CD4-positive, CD25-positive, alpha-beta regulatory T cell (primary cell): ENCODE data around the gene RACK1. TPM values are rescaled to one million over a fixed set of nuclear protein-coding genes. Genes with fewer than 3 reads are reported as not detected.

ENCODE experiments used
- ATAC-seq, 2 donors: fragments of 150-1000 bp; cut with Tn5 transposase; one replicate each; pipeline ENCODE4 v1.10.0; 2021; ENCODE audit warnings: low read depth in 2 of 2, moderate number of reproducible peaks in 2 of 2, moderate library complexity in 1 of 2
- DNase-seq, 3 donors: peaks; one replicate each; pipeline versions ENCODE4 v3.0.0 to v3.0.0-alpha.2; 2012 to 2022; ENCODE audit warnings: mixed read lengths in 1 of 3
- H3K27ac ChIP-seq: one replicate; pipeline ENCODE4 v1.7.0; 2013; ENCODE audit warnings: mild to moderate bottlenecking, low read length; ENCODE audit not compliant: insufficient read depth, poor library complexity, severe bottlenecking
- H3K27me3 ChIP-seq: one replicate; pipeline ENCODE4 v1.7.0; 2013; ENCODE audit warnings: low read length; ENCODE audit not compliant: control insufficient read depth, insufficient read depth
- H3K36me3 ChIP-seq: one replicate; pipeline ENCODE4 v1.7.0; 2013; ENCODE audit warnings: mild to moderate bottlenecking, low read length, moderate library complexity; ENCODE audit not compliant: control insufficient read depth, insufficient read depth
- H3K4me1 ChIP-seq: 2 replicates; pipeline ENCODE4 v1.7.0; 2013; ENCODE audit warnings: mild to moderate bottlenecking, low read length; ENCODE audit not compliant: insufficient read depth, control insufficient read depth, poor library complexity, severe bottlenecking
- H3K4me3 ChIP-seq: one replicate; pipeline ENCODE4 v1.7.0; 2013; ENCODE audit warnings: low read depth, mild to moderate bottlenecking, low read length, moderate library complexity
- H3K9me3 ChIP-seq, 2 experiments: 1 replicate in 1 of 2; 2 replicates in 1 of 2; pipeline ENCODE4 v1.7.0; 2013; ENCODE audit warnings: low read length in 2 of 2, mild to moderate bottlenecking in 1 of 2, moderate library complexity in 1 of 2; ENCODE audit not compliant: control insufficient read depth in 2 of 2
- H3K27ac Mint-ChIP-seq, 3 donors: one replicate each; pipeline ENCODE4 v1.8.0; 2020 to 2022; ENCODE audit warnings: mild to moderate bottlenecking in 3 of 3, mixed read lengths in 3 of 3, moderate library complexity in 2 of 3
- H3K27me3 Mint-ChIP-seq: one replicate; pipeline ENCODE4 v1.8.0; 2022; ENCODE audit warnings: mild to moderate bottlenecking, mixed read lengths
- H3K36me3 Mint-ChIP-seq: one replicate; pipeline ENCODE4 v1.8.0; 2020; ENCODE audit warnings: mixed read lengths
- H3K4me1 Mint-ChIP-seq, 4 donors: one replicate each; pipeline ENCODE4 v1.8.0; 2020 to 2022; ENCODE audit warnings: mixed read lengths in 4 of 4, mild to moderate bottlenecking in 1 of 4
- H3K4me3 Mint-ChIP-seq, 4 donors: one replicate each; pipeline ENCODE4 v1.8.0; 2020 to 2022; ENCODE audit warnings: mild to moderate bottlenecking in 4 of 4, mixed read lengths in 4 of 4, moderate library complexity in 3 of 4
- H3K9me3 Mint-ChIP-seq, 7 donors: one replicate each; pipeline ENCODE4 v1.8.0; 2020 to 2022; ENCODE audit warnings: mixed read lengths in 7 of 7, mild to moderate bottlenecking in 3 of 7, moderate library complexity in 2 of 7
- polyA plus RNA-seq, 4 donors: library from polyadenylated mRNA; unstranded; fragments of 300-500 nt; fragmentation: Illumina TruSeq; gene quantifications; one replicate each; pipeline ENCODE4 v1.2.3, GENCODE V29; 2021
- total RNA-seq: library from RNA; stranded (reverse); gene quantifications from one replicate; pipeline ENCODE4 v1.2.3, GENCODE V29; 2022

RACK1 gene
- total and polyA plus RNA-seq, 5 donors from 2014 or later: 1,838 to 2,760 (median 2,238) TPM

- H3K36me3 ChIP-seq: peaks cover 6% of the 10 kb centered on the region
- Mint-ChIP-seq H3K36me3 (peaks cover 7% of the 10 kb centered on the region), H3K27me3 (no peaks in the 10 kb centered on the region), H3K4me1 (peaks cover 0 to 14% (median 7%) of the 10 kb centered on the region in 4 donors), H3K27ac (peak overlapping the region in 1 of 3 donors; percentile 48), H3K9me3 (no peaks in the 10 kb centered on the region), H3K4me3 (no peak overlapping the region)
- peaks cover 10% of the 10 kb centered on the region for H3K4me1 ChIP-seq
- ATAC-seq (no peak), DNase-seq (no peak)
- H3K4me3 ChIP-seq: no peak overlapping the region
- H3K27me3 ChIP-seq: no peaks in the 10 kb centered on the region
- no peaks in the 10 kb centered on the region for H3K9me3 ChIP-seq
- no peak overlapping the region for H3K27ac ChIP-seq
Measured at GRCh38 chr5:181265092-181265671, 21.5 kb upstream of the RACK1 start.

DNA sequence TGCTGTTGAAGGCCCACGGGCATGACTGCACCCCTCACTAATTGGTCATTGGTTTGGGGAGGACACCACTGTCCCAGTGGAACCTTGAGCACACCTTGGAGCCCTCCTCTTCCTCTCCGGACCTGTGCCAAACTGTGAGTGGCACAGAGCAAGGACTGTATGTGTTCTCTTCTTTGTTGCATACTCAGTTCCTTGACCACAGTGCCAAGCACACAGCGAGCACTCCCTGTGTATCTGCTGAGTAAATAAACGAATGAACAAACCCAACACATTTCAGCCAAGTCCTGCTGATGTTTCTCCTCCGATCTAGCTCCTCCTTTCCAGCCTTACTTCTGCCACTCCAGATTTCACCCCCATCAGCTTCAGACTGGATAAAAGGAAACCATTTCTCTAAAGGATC, 19.9 kb upstream of the RACK1 start:
- Mint-ChIP-seq H3K9me3 (no peaks in the 10 kb centered on the region), H3K36me3 (peaks cover 7% of the 10 kb centered on the region), H3K27me3 (no peaks in the 10 kb centered on the region), H3K27ac (peak overlapping the region in 1 of 3 donors; percentile 57), H3K4me1 (peaks cover 0 to 30% (median 23%) of the 10 kb centered on the region in 4 donors), H3K4me3 (peak overlapping the region; percentile 16 to 100 (median 48))
- no peaks in the 10 kb centered on the region for H3K27me3 ChIP-seq
- DNase-seq (no peak), ATAC-seq (no peak)
- peaks cover 6% of the 10 kb centered on the region for H3K36me3 ChIP-seq
- no peaks in the 10 kb centered on the region for H3K9me3 ChIP-seq
- peaks cover 25% of the 10 kb centered on the region for H3K4me1 ChIP-seq
- no peak overlapping the region for H3K4me3 ChIP-seq
- no peak overlapping the region for H3K27ac ChIP-seq

DNA sequence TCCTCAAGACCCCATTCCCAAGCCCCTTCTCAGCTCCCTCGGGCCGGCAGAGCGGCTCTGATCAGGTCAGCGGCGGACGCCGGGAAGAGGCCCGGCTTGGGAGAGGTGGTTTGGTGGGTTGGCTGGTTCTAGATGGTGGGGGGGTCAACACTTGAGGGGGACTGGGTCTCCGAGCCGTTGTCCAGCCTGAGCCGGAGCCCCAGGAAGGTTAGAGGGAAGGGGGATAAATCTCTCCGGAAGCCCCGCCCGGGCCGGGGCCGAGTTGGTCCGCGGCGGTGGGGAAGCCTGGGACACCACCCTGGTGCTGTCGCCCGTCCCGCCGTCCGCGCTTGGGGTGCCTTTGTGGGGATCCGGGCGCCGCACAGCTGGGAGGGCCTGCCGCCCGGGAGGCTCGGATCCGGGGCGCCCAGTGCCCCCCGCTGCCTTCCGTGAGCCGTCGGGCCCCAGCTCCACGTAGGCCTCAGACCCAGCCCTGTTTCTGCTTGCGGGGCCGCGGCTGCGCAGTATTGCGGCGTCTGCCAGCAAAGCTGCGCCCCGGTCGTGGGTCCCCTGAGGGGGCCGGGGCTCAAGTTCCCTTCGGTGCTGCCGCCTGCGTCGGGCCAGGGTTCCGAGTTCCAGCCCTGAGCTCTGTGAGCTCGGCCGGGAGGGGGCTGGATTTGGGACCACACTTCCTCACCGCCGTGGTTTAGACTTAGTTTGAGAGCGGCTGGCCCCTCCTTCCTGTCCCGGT, 17.8 kb upstream of the RACK1 start:
- no peaks in the 10 kb centered on the region for H3K27me3 Mint-ChIP-seq
- H3K4me3 Mint-ChIP-seq: peak overlapping the region; percentile 97 to 100 (median 100)
- ATAC-seq (peak; percentile 55 to 60), DNase-seq (peak; percentile 73 to 87 (median 80))
- peaks cover 6% of the 10 kb centered on the region for H3K36me3 ChIP-seq
- H3K4me3 ChIP-seq: peak overlapping the region; percentile 97
- H3K9me3 ChIP-seq: no peaks in the 10 kb centered on the region
- peaks cover 47% of the 10 kb centered on the region for H3K4me1 ChIP-seq
- no peaks in the 10 kb centered on the region for H3K9me3 Mint-ChIP-seq
- H3K27me3 ChIP-seq: no peaks in the 10 kb centered on the region
- H3K4me1 Mint-ChIP-seq: peaks cover 11 to 50% (median 39%) of the 10 kb centered on the region in 4 donors
- peak overlapping the region; percentile 99 for H3K27ac ChIP-seq
- peak overlapping the region; percentile 95 to 100 (median 99) for H3K27ac Mint-ChIP-seq
- H3K36me3 Mint-ChIP-seq: peaks cover 14% of the 10 kb centered on the region

DNA sequence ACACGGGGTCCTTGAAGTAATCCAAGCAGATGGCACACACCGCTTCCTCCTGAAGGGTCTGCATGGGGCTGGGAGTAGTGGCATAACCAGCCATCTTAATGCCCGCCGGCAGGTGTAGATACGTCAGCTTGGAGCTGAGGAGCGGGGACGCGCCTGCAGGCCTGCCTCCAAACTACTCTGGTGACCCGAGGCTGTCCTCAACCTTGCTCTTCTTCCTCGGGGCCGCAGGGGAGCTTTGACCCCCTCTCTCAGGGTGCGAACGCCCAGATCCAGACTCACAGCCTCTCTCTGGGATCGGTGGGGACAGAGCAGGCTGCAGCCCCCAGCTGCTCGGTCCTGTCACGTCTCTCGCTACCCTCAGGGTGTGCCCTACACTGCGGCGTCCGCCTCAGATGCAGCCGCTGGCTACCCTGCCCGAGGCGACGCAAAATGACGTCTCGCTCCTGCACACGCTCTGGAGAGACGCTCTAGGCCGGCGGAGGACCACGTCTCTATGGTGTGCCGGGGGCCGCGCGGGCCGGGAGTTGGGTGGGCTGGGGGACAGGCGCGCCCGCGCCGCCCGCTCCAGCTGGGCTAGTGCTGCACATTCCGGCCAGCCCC, 17.1 kb upstream of the RACK1 start, which contains the start of gene TRIM52:
TSS of gene TRIM52 (minus strand) at position 424 of the 600 bp plus-strand sequence. CDS start at position 94, 330 bp downstream.
- H3K27me3 Mint-ChIP-seq: no peaks in the 10 kb centered on the region
- Histone ChIP-seq H3K27me3 (no peaks in the 10 kb centered on the region), H3K4me3 (peak within 1 kb of the TSS; percentile 97), H3K27ac (peak within 1 kb of the TSS; percentile 99), H3K4me1 (peaks cover 54% of the 10 kb centered on the region), H3K9me3 (no peaks in the 10 kb centered on the region), H3K36me3 (peaks cover 11% of the 10 kb centered on the region)
- peak; percentile 88 to 89 for ATAC-seq
- H3K27ac Mint-ChIP-seq: peak within 1 kb of the TSS; percentile 99 to 100 (median 99)
- peak; percentile 87 to 96 (median 92) for DNase-seq
- H3K9me3 Mint-ChIP-seq: no peaks in the 10 kb centered on the region
- peaks cover 14% of the 10 kb centered on the region for H3K36me3 Mint-ChIP-seq
- H3K4me3 Mint-ChIP-seq: peak within 1 kb of the TSS; percentile 97 to 100 (median 100)
- H3K4me1 Mint-ChIP-seq: peaks cover 14 to 56% (median 45%) of the 10 kb centered on the region in 4 donors

GRCh38 chr5:181259974-181260719, 16.4 kb upstream of the RACK1 start:
- Histone ChIP-seq H3K27ac (peak overlapping the region; percentile 99), H3K4me1 (peaks cover 59% of the 10 kb centered on the region), H3K9me3 (no peaks in the 10 kb centered on the region), H3K27me3 (no peaks in the 10 kb centered on the region), H3K4me3 (peak overlapping the region; percentile 97), H3K36me3 (peaks cover 17% of the 10 kb centered on the region)
- no peak for DNase-seq
- no peak for ATAC-seq
- peak overlapping the region; percentile 97 to 100 (median 100) for H3K4me3 Mint-ChIP-seq
- peaks cover 20 to 63% (median 52%) of the 10 kb centered on the region in 4 donors for H3K4me1 Mint-ChIP-seq
- H3K27ac Mint-ChIP-seq: peak overlapping the region; percentile 99 to 100 (median 99)
- H3K36me3 Mint-ChIP-seq: peaks cover 19% of the 10 kb centered on the region
- no peaks in the 10 kb centered on the region for H3K27me3 Mint-ChIP-seq
- H3K9me3 Mint-ChIP-seq: no peaks in the 10 kb centered on the region

GRCh38 chr5:181259283-181259682, 15.6 kb upstream of the RACK1 start:
- H3K36me3 ChIP-seq: peaks cover 23% of the 10 kb centered on the region
- H3K4me3 ChIP-seq: peak overlapping the region; percentile 97
- no peak overlapping the region for H3K27ac ChIP-seq
- H3K9me3 Mint-ChIP-seq: no peaks in the 10 kb centered on the region
- H3K4me3 Mint-ChIP-seq: peak overlapping the region; percentile 97 to 100 (median 100)
- DNase-seq: no peak
- no peaks in the 10 kb centered on the region for H3K9me3 ChIP-seq
- peaks cover 25% of the 10 kb centered on the region for H3K36me3 Mint-ChIP-seq
- ATAC-seq: no peak
- no peaks in the 10 kb centered on the region for H3K27me3 Mint-ChIP-seq
- no peaks in the 10 kb centered on the region for H3K27me3 ChIP-seq
- peaks cover 20 to 72% (median 59%) of the 10 kb centered on the region in 4 donors for H3K4me1 Mint-ChIP-seq
- peak overlapping the region in 2 of 3 donors; percentile 99 to 100 for H3K27ac Mint-ChIP-seq
- H3K4me1 ChIP-seq: peaks cover 66% of the 10 kb centered on the region

DNA sequence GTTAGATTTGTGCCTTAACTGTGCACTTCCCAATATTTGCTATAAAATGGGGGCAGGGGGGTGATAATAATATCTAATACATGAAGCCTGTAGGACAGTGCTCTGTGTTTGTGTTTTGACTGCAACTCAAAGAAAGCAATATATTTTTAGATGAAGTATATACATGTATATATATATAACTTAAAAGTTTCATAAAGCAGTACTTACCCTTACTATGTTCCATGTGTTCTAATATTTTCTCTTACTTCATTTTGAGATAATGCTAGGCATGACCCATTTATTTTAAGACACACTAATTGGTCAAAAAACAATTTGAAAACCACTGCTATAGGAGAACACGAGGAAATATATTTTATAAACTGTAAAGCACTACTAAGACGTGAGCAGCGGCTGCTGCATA, 14.9 kb upstream of the RACK1 start:
- H3K4me3 Mint-ChIP-seq: peak overlapping the region; percentile 97 to 100 (median 100)
- H3K36me3 Mint-ChIP-seq: peaks cover 24% of the 10 kb centered on the region
- H3K27me3 ChIP-seq: no peaks in the 10 kb centered on the region
- no peak for ATAC-seq
- H3K4me1 ChIP-seq: peaks cover 66% of the 10 kb centered on the region
- H3K9me3 ChIP-seq: no peaks in the 10 kb centered on the region
- peak overlapping the region; percentile 20 for H3K27ac ChIP-seq
- peaks cover 22% of the 10 kb centered on the region for H3K36me3 ChIP-seq
- H3K27me3 Mint-ChIP-seq: no peaks in the 10 kb centered on the region
- peaks cover 20 to 75% (median 60%) of the 10 kb centered on the region in 4 donors for H3K4me1 Mint-ChIP-seq
- H3K4me3 ChIP-seq: peak overlapping the region; percentile 97
- no peak for DNase-seq
- H3K27ac Mint-ChIP-seq: peak overlapping the region in 2 of 3 donors; percentile 65 to 100
- no peaks in the 10 kb centered on the region for H3K9me3 Mint-ChIP-seq
